Measurements from ENCODE around the gene ORC4.

GRCh38 chr2:148048475-148049221 is 28.1 kb upstream of the ORC4 start:
- no peak for TF ChIP-seq EP300 (IDR thresholded peaks at IDR 0.05; ENCODE audit: borderline replicate concordance)
- no peak for TF ChIP-seq EGR1 (IDR thresholded peaks at IDR 0.05)
- no peak for TF ChIP-seq CEBPB (IDR thresholded peaks at IDR 0.05)
- TF ChIP-seq RAD21 (IDR thresholded peaks at IDR 0.05; ENCODE audit: low read depth): no peak
- TF ChIP-seq TAF1 (IDR thresholded peaks at IDR 0.05; ENCODE audit: low read depth): no peak
